Hematopoietic multipotent progenitor cell treated with erythropoietin and hydrocortisone succinate and interleukin-3 and kit ligand, for 6 days (in vitro differentiated cells): ENCODE measurements around the gene HSD3B1.

ENCODE experiments used
- DNase-seq: peaks from one replicate; pipeline ENCODE4 v3.0.0-alpha.2; 2015

Gene HSD3B1

GRCh38 chr1:119506941-119507340 is at the start of gene HSD3B1:
Gene HSD3B1 (plus strand): TSS chr1:119507210. CDS start chr1:119507477, 267 bp downstream.
- no peak for DNase-seq

DNA sequence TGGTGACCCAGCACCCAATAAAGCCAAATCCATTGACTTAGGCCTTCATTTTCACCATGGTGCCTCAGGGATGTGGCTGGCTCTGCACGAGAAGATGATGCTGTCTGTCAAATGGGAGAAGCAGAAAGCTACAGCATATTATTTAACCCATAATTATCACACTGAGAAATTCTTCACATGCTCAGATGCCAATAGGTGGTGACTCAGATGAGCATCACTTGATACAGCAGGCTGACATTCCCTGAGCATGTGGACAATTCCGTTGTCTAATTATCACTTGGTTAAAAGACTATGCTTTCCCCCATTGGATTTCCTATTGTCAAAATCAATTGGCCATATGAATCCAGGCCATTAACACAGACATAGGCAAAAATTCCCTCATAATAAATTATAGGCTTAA is 44.0 kb upstream of the HSD3B1 start:
- no peak for DNase-seq

- DNase-seq = no peak
Measured at GRCh38 chr1:119463569-119463968, 43.4 kb upstream of the HSD3B1 start.

DNA sequence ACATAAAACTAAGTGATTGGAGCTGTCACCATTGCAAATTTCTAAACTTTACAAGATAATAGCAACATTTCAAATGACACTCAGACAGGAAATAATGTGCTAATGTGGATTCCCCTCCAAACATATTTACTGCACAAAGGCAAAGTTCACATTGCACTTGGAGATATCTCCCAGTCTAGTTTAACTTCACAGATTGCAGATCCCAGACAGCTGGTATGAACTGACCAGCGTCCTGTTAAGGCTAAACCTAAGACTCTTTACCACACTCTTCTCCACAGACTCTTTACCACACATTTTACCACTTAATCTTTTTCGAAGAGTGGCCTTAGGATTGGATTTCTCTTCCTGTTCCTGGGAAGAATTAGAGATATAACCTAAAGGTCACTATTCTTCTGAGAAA is 40.6 kb upstream of the HSD3B1 start:
- DNase-seq = no peak

DNA sequence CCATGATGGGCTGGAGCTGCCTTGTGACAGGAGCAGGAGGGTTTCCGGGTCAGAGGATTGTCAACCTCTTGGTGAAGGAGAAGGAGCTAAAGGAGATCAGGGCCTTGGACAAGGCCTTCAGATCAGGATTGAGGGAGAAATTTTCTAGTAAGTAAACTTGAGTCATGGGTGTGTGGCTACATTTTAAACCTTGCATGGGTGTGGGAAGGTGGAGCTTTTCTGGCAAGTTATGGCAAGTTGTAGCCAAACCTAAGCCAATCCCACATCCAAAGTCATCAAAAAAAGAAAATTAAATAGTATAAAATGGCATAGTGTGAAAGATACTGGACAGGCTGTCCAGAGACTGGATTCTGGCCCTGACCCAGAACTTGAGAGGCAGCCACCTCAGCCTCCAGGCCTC is 39.8 kb upstream of the HSD3B1 start:
- no peak for DNase-seq

- DNase-seq = no peak
Measured at GRCh38 chr1:119467857-119468668, 38.9 kb upstream of the HSD3B1 start.

- no peak for DNase-seq
Measured at GRCh38 chr1:119469741-119470140, 37.3 kb upstream of the HSD3B1 start.

DNA sequence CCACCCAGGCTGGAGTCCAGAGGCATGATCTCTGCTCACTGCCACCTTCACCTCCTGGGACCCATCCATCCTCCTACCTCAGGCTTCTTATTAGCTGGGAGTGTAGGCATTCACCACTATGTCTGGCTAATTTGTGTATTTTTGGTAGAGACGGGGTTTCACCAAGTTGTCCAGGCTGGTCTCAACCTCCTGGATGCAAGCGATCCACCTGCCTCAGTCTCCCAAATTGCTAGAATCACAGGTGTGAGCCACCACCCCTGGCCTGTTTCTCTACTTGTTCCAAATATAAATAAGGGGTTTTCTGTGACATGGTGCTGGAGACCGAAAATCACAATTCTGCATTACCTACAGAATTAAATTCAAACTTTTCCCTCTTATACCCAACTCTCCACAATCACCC is 36.6 kb upstream of the HSD3B1 start:
- no peak for DNase-seq

DNA sequence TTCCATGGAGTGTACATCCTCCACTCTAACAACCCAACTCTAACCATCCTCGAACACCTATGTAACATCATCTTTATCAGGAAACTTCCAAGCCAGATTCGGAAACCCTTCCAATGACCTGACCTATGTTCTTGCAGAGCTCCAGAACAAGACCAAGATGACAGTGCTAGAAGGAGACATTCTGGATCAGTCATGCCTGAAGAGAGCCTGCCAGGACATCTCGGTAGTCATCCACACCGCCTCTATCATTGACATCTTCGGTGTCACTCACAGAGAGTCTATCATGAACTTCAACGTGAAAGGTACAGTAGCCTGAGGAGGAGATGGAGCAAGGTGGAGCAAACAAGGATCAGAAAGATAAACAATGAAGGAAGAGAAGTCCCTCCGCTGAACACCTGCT is 36.1 kb upstream of the HSD3B1 start:
- no peak for DNase-seq

- DNase-seq = no peak
Measured at GRCh38 chr1:119471566-119471965, 35.4 kb upstream of the HSD3B1 start.

DNA sequence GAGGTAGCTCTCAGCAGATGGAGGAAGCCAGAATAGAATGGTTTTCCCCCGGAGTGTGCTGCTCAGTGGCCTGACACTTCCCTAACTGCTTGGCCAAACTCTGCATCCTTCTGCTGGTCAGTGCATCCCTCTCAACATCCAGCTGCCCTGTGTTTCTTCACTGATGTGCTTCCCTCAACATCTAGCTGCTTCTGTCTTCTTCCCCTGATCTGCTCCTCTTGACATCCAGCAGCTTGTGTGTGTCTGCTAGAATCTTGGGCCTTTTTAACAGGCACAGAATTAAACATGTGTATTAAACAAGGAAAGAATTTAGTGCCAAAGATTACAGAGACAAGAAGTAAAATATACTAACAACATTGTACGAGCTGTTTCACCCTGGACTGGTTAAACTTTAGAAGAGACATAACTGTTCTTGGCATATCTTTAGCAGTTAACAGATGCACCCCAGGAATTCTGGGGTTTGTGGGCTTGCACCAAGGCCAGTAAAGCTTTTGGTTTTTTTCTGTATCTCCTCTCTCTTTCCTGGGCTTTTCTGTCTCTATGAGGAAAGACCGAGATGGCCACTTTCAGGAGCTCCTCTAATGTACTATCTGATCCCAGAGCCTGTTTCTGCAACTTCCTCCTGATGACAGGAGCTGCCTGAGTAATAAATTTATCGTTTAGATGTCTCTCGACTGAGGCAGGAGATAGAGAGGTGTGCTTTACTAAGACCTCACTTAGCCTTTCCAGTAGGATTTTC is 34.8 kb upstream of the HSD3B1 start:
- no peak for DNase-seq

DNA sequence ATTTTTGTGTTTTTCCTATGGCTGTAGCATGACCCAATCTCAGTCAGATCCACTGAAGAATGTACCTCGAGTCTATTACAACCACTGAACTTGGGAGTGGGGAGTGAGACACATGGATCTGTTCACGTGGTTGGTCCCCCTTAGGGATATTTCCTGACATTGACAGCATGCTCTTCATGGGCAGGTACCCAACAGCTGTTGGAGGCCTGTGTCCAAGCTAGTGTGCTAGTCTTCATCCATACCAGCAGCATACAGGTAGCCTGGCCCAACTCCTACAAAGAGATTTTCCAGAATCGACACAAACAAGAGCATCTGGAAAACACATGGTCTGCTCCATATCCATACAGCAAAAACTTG is 34.2 kb upstream of the HSD3B1 start:
- no peak for DNase-seq

DNA sequence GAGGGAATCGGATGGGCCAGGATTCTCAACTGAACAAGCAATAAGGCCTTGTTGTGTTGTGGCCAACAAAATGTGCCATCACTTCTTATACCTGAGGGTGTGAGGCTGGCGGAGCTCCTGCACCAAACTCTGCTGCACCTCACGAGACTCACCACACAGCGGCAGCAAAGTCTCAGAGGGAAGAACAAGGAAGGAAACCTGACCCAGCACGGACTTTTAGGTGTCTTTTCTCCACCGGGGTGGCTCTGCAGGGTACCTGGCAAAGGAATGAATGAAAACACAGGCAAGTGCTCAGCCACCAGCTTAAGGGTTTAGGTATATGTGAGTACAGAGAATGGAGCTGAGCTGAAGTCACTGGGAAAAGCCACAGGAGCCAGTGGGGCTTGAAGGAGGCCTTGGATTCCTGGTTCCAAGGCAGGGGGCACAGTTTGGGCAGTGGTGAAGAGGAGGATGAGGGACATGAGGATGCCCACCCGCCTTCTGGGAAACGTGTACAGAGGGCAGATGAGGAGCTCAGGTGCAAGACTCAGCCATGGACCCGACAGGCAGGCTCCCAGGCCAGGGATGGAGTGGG is 31.1 kb upstream of the HSD3B1 start:
- peak; percentile 69 for DNase-seq

DNA sequence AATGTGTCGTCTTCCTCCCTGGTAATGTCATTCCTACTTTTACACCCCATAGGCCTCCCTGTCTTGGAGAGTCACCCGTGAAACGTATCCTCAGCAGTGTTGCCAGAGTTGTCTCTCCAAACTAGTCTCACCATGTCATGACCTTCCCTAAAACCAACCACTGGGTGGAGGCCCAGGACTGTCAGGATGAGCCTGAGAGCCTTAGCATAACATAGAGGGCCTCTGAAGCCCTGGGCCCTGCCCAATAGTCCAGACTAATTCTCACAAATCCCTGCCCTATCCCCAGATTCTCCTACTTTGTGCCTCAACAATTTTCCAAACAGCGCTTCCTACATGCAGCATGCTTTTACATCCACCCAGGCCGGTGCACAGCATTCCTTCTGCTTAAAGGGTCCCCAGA is 29.3 kb upstream of the HSD3B1 start:
- DNase-seq = no peak

DNA sequence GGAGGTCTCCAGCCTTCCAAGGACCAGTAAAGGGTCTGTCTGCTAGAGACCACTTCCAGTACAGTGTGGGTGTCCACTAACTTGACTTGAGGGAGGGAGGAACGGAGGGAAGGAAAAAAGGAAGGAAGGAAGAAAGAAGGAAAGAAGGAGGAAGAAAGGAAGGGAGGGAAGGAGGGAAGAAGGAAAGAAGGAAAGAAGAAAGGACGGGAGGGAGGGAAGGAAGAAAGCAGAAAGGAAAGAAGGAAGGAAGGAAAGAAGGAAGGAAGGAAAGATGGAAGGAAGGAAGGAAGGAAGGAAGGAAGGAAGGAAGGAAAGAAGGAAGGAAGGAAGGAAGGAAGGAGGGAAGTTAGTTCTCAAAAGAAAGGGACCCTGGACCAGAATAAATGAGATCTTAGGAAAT is 26.8 kb upstream of the HSD3B1 start:
- DNase-seq = no peak

DNA sequence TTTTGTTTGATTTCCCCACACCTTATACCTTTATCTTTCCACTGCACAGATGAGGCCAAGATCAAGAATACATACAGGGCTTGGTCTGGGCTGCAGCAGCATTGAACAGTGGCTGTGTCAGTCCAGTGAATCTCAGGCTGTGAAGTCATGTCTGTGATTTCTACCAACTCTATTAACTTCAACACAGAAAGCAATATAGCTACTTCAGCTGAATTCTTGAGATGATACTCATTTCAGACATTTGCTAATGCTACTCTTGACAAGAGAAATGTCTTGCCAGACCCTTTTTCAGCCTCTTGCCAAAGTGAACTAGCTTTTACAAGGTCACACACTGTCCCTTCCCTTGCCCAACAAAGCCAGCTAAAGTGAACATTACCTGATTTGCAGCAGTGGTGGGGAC is 25.1 kb upstream of the HSD3B1 start:
- no peak for DNase-seq

DNA sequence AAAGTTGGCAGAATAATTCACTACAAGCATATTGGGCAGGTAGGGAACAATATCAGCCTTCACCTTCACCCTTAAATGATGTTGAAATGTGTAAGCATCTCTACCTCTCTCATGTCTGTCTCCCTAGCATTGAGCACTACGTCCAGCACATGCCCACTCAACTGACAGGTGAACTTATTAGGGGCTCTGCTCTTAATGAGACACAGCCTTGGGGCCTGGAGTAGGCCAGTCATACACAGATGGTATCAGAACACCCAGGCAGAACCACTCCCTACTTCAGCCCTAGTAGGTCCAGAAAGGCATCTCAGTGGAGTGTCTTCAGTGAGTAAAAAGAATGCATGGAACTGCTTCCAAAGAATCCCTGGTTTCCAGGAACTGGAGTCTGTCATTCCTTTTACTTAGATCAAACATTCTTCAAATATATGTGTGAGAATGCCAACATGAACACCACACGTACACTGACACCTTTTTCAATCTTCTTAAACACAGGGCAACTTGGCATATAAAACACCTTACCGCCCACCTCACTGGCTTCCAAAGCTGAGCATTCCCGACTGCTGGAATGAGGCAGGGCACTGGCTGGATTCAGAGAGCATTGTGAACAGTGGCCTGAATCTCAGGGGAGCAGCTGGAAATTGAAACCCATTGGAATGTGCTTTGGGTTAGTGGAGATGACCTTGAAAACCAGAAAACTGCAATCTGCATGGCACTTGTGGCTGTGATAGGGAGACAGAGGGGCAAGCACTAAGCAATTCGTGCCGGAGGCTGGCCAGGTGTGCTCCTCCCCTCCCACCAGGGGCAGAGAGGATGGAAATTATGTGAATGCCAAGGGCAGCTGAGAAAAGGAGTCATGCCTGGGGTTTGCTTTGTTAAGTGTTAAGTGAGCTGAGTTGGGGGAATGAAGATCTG is 24.2 kb upstream of the HSD3B1 start:
- DNase-seq = no peak

DNA sequence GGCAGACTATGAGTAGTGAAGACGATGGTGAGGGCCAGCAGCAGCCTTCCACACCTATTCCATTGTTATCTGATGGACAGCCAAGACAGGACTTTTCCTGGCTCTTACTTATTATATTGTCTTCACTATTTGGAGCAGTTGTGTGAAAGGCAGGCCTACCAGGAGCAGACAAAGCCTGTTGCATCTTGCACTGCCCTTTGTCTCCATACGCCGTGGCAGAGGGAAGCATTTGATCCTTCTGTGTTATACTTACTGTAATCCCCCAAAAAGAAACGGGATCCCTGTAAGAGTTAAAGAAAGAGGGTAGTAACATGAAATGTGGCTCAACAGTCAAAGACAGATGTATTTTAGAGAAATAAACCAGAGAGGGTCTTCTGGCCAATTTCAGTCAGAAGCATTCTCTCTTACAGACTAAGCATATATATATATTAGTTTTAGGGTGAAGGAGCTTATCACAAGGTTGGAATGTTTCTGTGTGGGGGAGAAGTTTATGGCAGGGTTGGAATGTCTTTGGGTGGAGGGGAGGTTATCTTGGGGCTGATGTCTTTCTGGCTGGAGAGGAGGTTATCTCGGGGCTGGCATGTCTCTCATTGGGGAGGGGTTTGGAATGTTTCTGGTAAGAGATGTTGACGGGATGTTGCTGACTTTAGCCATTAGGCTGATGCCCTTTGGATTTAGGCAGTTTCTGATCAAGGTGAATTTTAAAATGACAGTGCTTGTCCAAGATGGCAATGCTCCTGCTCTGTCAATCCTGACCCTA is 23.4 kb upstream of the HSD3B1 start:
- no peak for DNase-seq

DNA sequence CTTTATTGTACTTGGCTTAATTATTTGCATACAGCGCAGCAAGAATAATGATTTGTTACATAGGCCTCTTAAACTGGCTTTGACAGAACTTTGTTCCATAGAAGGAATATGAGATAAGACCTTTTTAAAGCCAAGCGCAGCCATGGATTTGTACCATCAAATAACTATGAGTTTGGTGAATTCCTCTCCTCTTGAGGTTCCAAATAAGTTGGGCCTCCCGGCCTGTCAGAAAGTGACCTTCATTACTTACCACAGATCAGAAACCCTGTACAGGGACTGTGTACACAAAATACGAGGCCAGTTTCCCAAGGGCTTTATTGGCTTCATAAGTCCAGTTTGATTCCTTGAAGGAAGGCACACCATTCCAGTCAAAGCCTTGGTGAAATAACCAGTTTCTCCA is 21.8 kb upstream of the HSD3B1 start:
- DNase-seq = no peak

DNA sequence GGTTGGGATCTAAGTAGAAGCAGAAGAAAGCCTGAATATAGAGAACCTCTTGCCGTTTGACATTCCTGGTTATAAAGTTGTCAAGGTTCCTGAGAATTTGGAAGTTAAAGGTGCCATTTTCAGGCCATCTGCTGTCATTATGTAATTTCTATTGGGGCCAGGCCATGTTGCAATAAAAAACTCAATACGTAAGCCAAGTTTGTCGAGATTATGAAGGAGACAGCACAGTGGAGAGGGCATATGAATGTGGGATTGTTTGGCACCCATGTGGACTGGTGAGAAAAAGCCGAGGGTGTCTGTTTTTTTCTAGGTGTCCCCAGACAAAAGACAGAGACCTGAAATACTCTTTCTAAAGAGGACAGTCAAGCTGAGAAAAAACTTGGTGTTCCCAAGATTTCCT is 18.8 kb upstream of the HSD3B1 start:
- no peak for DNase-seq

DNA sequence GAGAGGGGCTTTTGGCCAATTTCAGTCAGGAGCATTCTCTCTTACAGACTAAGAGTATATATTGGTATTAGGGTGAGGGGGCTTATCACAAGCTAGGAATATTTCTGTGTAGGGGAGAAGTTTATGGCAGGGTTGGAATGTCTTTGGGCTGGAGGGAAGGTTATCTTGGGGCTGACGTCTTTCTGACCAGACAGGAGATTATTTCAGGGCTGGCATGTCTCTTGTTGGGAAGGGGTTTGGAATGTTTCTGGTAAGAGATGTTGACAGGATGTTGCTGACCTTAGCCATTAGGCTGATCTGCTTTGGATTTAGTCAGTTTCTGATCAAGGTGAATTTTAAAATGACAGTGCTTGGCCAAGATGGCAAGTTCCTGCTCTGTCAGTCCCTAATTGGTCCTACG is 17.8 kb upstream of the HSD3B1 start:
- no peak for DNase-seq

- DNase-seq = no peak
Measured at GRCh38 chr1:119490925-119491324, 16.1 kb upstream of the HSD3B1 start.
